D721Med (cell line): ENCODE measurements around the gene ZCCHC14.

Experiments
- DNase-seq: peaks from one replicate; pipeline ENCODE4 v3.0.0; 2011; ENCODE audit warnings: low spot score; ENCODE audit not compliant: insufficient read length
- FAIRE-seq: peaks from 2 replicates; lab custom pipeline; 2011; peaks lifted over from hg19 to GRCh38; lab: Jason Lieb, UNC
- CTCF ChIP-seq: IDR thresholded peaks from 2 replicates; pipeline ENCODE4 v1.5.1; 2012; ENCODE audit warnings: mild to moderate bottlenecking, control low read depth; ENCODE audit not compliant: insufficient read depth; ENCODE audit errors: missing control alignments

ZCCHC14 gene

GRCh38 chr16:87466975-87467501, 25.8 kb downstream of the ZCCHC14 start:
- DNase-seq (no peak), FAIRE-seq (no peak)
- TF ChIP-seq CTCF = no peak

- DNase-seq = no peak
- no peak for FAIRE-seq
Measured at GRCh38 chr16:87465879-87466278, 26.9 kb downstream of the ZCCHC14 start.

GRCh38 chr16:87465306-87465705, 27.5 kb downstream of the ZCCHC14 start:
- DNase-seq = no peak
- FAIRE-seq = no peak
- TF ChIP-seq CTCF = no peak

More at GRCh38 chr16:87465879-87466278, 26.9 kb downstream of the ZCCHC14 start:
- no peak for TF ChIP-seq CTCF

GRCh38 chr16:87464691-87465300, 28.0 kb downstream of the ZCCHC14 start:
- DNase-seq (no peak), FAIRE-seq (no peak)
- TF ChIP-seq CTCF = no peak

GRCh38 chr16:87463722-87464690, 28.8 kb downstream of the ZCCHC14 start:
- FAIRE-seq (no peak), DNase-seq (no peak)
- no peak for TF ChIP-seq CTCF

GRCh38 chr16:87461466-87461991, 31.3 kb downstream of the ZCCHC14 start:
- FAIRE-seq (no peak), DNase-seq (no peak)
- no peak for TF ChIP-seq CTCF

GRCh38 chr16:87460936-87461335, 31.9 kb downstream of the ZCCHC14 start:
- DNase-seq (no peak), FAIRE-seq (no peak)
- no peak for TF ChIP-seq CTCF
